H9 (cell line): Measurements from ENCODE around the gene ZNF423. TPM values are rescaled to one million over a fixed set of nuclear protein-coding genes. Genes with fewer than 3 reads are reported as not detected.
A peak's percentile ranks its signal among the peaks of the same experiment; 100 is the strongest.

Experiments used
- DNase-seq: peaks from one replicate; pipeline ENCODE4 v3.0.0-alpha.2; 2017
- H2AFZ ChIP-seq: one replicate; pipeline ENCODE4 v1.6.1; 2013; ENCODE audit warnings: mild to moderate bottlenecking, low read length, control low read depth, moderate library complexity
- H2AK5ac ChIP-seq: 2 replicates; pipeline ENCODE4 v1.6.1; 2013; ENCODE audit warnings: low read length, control low read depth, mixed read lengths; ENCODE audit not compliant: insufficient read length
- H2BK120ac ChIP-seq: one replicate; pipeline ENCODE4 v1.6.1; 2013; ENCODE audit warnings: low read depth, mild to moderate bottlenecking, low read length, control low read depth, inconsistent platforms; ENCODE audit not compliant: poor library complexity, severe bottlenecking
- H2BK12ac ChIP-seq: 2 replicates; pipeline ENCODE4 v1.6.1; 2013; ENCODE audit warnings: low read length, control low read depth, mixed read lengths, low read depth; ENCODE audit not compliant: insufficient read length
- H2BK15ac ChIP-seq: 2 replicates; pipeline ENCODE4 v1.6.1; 2013; ENCODE audit warnings: low read depth, low read length, control low read depth
- H2BK20ac ChIP-seq: one replicate; pipeline ENCODE4 v1.6.1; 2013; ENCODE audit warnings: low read depth, mild to moderate bottlenecking, low read length, control low read depth, inconsistent platforms; ENCODE audit not compliant: poor library complexity, severe bottlenecking
- H2BK5ac ChIP-seq: 2 replicates; pipeline ENCODE4 v1.6.1; 2013; ENCODE audit warnings: low read length, control low read depth, mixed read lengths; ENCODE audit not compliant: insufficient read length
- H3K14ac ChIP-seq: 2 replicates; pipeline ENCODE4 v1.6.1; 2013; ENCODE audit warnings: low read length, control low read depth; ENCODE audit not compliant: insufficient read depth
- H3K18ac ChIP-seq: 2 replicates; pipeline ENCODE4 v1.6.1; 2013; ENCODE audit warnings: low read depth, mild to moderate bottlenecking, mixed read lengths, low read length, control low read depth; ENCODE audit not compliant: insufficient read length
- H3K23ac ChIP-seq: 2 replicates; pipeline ENCODE4 v1.6.1; 2013; ENCODE audit warnings: low read length, control low read depth, mixed read lengths, low read depth; ENCODE audit not compliant: insufficient read length
- H3K23me2 ChIP-seq: 2 replicates; pipeline ENCODE4 v1.6.1; 2013; ENCODE audit warnings: low read depth, mild to moderate bottlenecking, mixed read lengths, low read length, control low read depth; ENCODE audit not compliant: insufficient read length, poor library complexity, severe bottlenecking
- H3K27ac ChIP-seq: 2 replicates; pipeline ENCODE4 v1.5.1; 2013; ENCODE audit warnings: low read length, control low read depth, mixed read lengths, low read depth; ENCODE audit not compliant: insufficient read length
- H3K27me3 ChIP-seq: 2 replicates; pipeline ENCODE4 v1.6.1; 2013; ENCODE audit warnings: low read length, control low read depth, inconsistent platforms; ENCODE audit not compliant: insufficient read depth
- H3K4ac ChIP-seq: 2 replicates; pipeline ENCODE4 v1.6.1; 2013; ENCODE audit warnings: low read depth, mild to moderate bottlenecking, control low read depth, inconsistent platforms, low read length, moderate library complexity
- H3K4me1 ChIP-seq: 2 replicates; pipeline ENCODE4 v1.6.1; 2013; ENCODE audit warnings: low read length, control low read depth, inconsistent platforms; ENCODE audit not compliant: insufficient read depth
- H3K4me2 ChIP-seq: 2 replicates; pipeline ENCODE4 v1.6.1; 2013; ENCODE audit warnings: low read length, control low read depth, mixed read lengths; ENCODE audit not compliant: insufficient read length, insufficient read depth
- H3K56ac ChIP-seq: 2 replicates; pipeline ENCODE4 v1.6.1; 2013; ENCODE audit warnings: low read depth, mild to moderate bottlenecking, mixed read lengths, low read length, control low read depth; ENCODE audit not compliant: insufficient read length
- H3K79me1 ChIP-seq: 2 replicates; pipeline ENCODE4 v1.6.1; 2013; ENCODE audit warnings: low read depth, mild to moderate bottlenecking, moderate library complexity, low read length, control low read depth, inconsistent platforms; ENCODE audit not compliant: insufficient read depth, poor library complexity, severe bottlenecking
- H3K79me2 ChIP-seq: 2 replicates; pipeline ENCODE4 v1.6.1; 2013; ENCODE audit warnings: low read length, control low read depth, inconsistent platforms; ENCODE audit not compliant: insufficient read depth
- H3K9ac ChIP-seq: 2 replicates; pipeline ENCODE4 v1.6.1; 2013; ENCODE audit warnings: low read length, control low read depth, mixed read lengths; ENCODE audit not compliant: insufficient read length; ENCODE audit errors: extremely low read depth
- H3K9me3 ChIP-seq: one replicate; pipeline ENCODE4 v1.6.1; 2013; ENCODE audit warnings: low read depth, low read length, inconsistent platforms; ENCODE audit not compliant: control insufficient read depth
- H3T11ph ChIP-seq: one replicate; pipeline ENCODE4 v1.6.1; 2013; ENCODE audit warnings: mild to moderate bottlenecking, low read length, control low read depth, inconsistent platforms
- H4K20me1 ChIP-seq: one replicate; pipeline ENCODE4 v1.6.1; 2013; ENCODE audit not compliant: control insufficient read depth, insufficient read length, insufficient read depth
- H4K5ac ChIP-seq: 2 replicates; pipeline ENCODE4 v1.6.1; 2013; ENCODE audit warnings: low read depth, mild to moderate bottlenecking, mixed read lengths, low read length, control low read depth; ENCODE audit not compliant: insufficient read length
- H4K8ac ChIP-seq: replicated peaks from 2 replicates; pipeline ENCODE4 v1.6.1; 2013; ENCODE audit warnings: low read length, control low read depth, mixed read lengths, low read depth; ENCODE audit not compliant: insufficient read length
- H4K91ac ChIP-seq: 2 replicates; pipeline ENCODE4 v1.6.1; 2013; ENCODE audit warnings: low read depth, mild to moderate bottlenecking, moderate library complexity, mixed read lengths, low read length, control low read depth; ENCODE audit not compliant: insufficient read length
- H3K27ac Mint-ChIP-seq, 3 experiments: 2 replicates in 2 of 3; 3 replicates in 1 of 3; pipeline ENCODE4 v1.8.0; 2020 to 2021; ENCODE audit warnings: mixed read lengths in 3 of 3, mild to moderate bottlenecking in 1 of 3, moderate library complexity in 1 of 3
- H3K27me3 Mint-ChIP-seq: 2 replicates; pipeline ENCODE4 v1.8.0; 2021; ENCODE audit warnings: low read depth, mild to moderate bottlenecking, moderate library complexity, mixed read lengths
- H3K36me3 Mint-ChIP-seq, 3 experiments: 2 replicates in 2 of 3; 3 replicates in 1 of 3; pipeline ENCODE4 v1.8.0; 2020 to 2021; ENCODE audit warnings: low read depth in 3 of 3, mixed read lengths in 3 of 3; ENCODE audit not compliant: insufficient read depth in 1 of 3
- H3K4me1 Mint-ChIP-seq, 2 experiments: 2 replicates each; pipeline ENCODE4 v1.8.0; 2020; ENCODE audit warnings: mixed read lengths in 2 of 2
- H3K4me3 Mint-ChIP-seq, 2 experiments: 2 replicates in 1 of 2; 3 replicates in 1 of 2; pipeline ENCODE4 v1.8.0; 2020 to 2021; ENCODE audit warnings: mild to moderate bottlenecking in 2 of 2, mixed read lengths in 2 of 2, moderate library complexity in 1 of 2
- H3K9me3 Mint-ChIP-seq, 2 experiments: 2 replicates in 1 of 2; 3 replicates in 1 of 2; pipeline ENCODE4 v1.8.0; 2020; ENCODE audit warnings: mild to moderate bottlenecking in 2 of 2, mixed read lengths in 2 of 2, moderate library complexity in 1 of 2
- CTCF ChIP-seq: fragments of 200-600 bp; sonication (generic); conservative IDR thresholded peaks from 3 replicates; pipeline ENCODE4 v1.8.0; 2021; ENCODE audit warnings: antibody characterized with exemption, mild to moderate bottlenecking
- WGBS: extraction: QIAGEN DNeasy Blood & Tissue Kit; methylation state at CpG from one replicate; pipeline ENCODE4 v1.1.7; 2013; ENCODE audit warnings: missing lambda C conversion rate, low lambda C conversion rate, mixed read lengths; ENCODE audit not compliant: insufficient read length; ENCODE audit errors: extremely low coverage; 5-methylcytosine and 5-hydroxymethylcytosine counted together
- total RNA-seq: library from RNA; stranded (reverse); gene quantifications from 2 replicates; pipeline ENCODE4 v1.2.1, GENCODE V29; 2021

ZNF423 gene
- total RNA-seq, 1 experiment from 2014 or later, result 51.5 TPM

DNA sequence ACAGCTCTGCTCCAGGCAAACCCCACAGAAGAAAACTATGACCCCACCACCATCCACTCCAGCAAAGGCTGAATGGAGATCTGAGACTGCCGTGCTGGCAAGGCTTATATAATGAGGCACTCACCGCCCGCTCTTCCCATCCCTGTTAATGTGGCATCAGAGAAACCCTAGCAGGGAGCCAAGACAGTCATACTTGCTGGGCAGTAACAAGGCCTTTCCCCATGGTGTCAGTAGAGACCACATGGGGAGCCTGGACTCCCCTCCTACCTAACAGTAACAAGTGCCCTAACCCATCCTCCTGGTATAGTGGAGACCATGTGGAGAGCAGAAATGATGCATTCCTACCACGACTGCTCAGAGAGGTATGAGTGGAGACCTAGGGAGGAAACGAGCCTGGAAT lies 247.1 kb downstream of the ZNF423 start:
- no peaks in the 10 kb centered on the region for H3K27me3 Mint-ChIP-seq
- peaks cover 19% of the 10 kb centered on the region in 2 experiments for H3K4me1 Mint-ChIP-seq

More for the DNA sequence above, 247.1 kb downstream of the ZNF423 start:
- Histone ChIP-seq H3K23ac (no peak overlapping the region), H3K23me2 (no peaks in the 10 kb centered on the region), H2BK120ac (no peak overlapping the region), H3K27me3 (no peaks in the 10 kb centered on the region), H4K20me1 (no peaks in the 10 kb centered on the region), H2BK20ac (no peak overlapping the region), H3K79me2 (no peaks in the 10 kb centered on the region), H4K5ac (no peak overlapping the region), H4K91ac (no peak overlapping the region), H2BK15ac (no peak overlapping the region), H2AFZ (no peak overlapping the region), H3K9ac (no peak overlapping the region), H3K27ac (no peak overlapping the region), H3K56ac (no peak overlapping the region), H4K8ac (no peak overlapping the region), H3K4ac (no peak overlapping the region), H3K4me2 (no peak overlapping the region), H3K18ac (no peak overlapping the region), H3T11ph (no peak overlapping the region), H3K14ac (no peak overlapping the region), H2AK5ac (no peak overlapping the region), H3K4me1 (peaks cover 2% of the 10 kb centered on the region; the same call in 1 of the 2 replicates), H2BK12ac (no peak overlapping the region), H3K79me1 (no peaks in the 10 kb centered on the region), H2BK5ac (no peak overlapping the region), H3K9me3 (no peaks in the 10 kb centered on the region)
- Mint-ChIP-seq H3K9me3 (no peaks in the 10 kb centered on the region), H3K4me3 (no peak overlapping the region), H3K27ac (0 out of 7 replicates have a peak overlapping the region, but pooled peaks of 1 of the 3 experiments have one; percentile 28), H3K36me3 (peaks cover 0 to 3% (median 0%) of the 10 kb centered on the region in 3 experiments; a peak in 1 of 7 replicates)
- peak; percentile 60 for TF ChIP-seq CTCF
- peak; percentile 50 for DNase-seq
- WGBS, result no CpG with 5 or more reads among the region's 5 CpGs
